ENCODE data around the gene TSGA10. TPM values are rescaled to one million over a fixed set of nuclear protein-coding genes. Genes with fewer than 3 reads are reported as not detected.

The TSGA10 gene
- polyA plus RNA-seq, 3 donors = 0.32 to 2.2 (median 0.79) TPM

DNA sequence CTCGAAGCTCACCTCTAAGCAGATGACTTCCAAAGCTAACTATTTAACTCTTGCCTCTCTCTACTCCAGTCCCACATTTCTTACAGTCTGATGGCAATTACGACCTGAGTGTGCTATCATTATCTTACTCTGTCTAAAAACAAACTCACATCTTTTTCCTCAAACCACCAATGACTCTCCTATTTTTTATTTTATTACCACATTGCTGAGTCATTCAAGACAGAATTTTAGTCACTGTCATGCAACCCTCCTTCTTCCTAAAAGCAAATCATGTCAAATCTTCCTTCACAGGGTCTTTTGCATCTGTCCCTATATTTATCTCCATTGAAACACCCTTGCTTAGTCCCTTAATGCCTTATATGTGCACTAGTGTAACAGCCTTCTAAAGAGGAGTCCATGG, 47.8 kb downstream of the TSGA10 start:
- intact Hi-C loops (cut with micrococcal nuclease) = no loop called here
- Mint-ChIP-seq H3K4me3 (no peak overlapping the region), H3K27ac (no peak overlapping the region), H3K36me3 (no peaks in the 10 kb centered on the region), H3K9me3 (no peaks in the 10 kb centered on the region), H3K4me1 (peaks cover 7% of the 10 kb centered on the region), H3K27me3 (ENCODE audit: low read depth in 3 of 3) (no peaks in the 10 kb centered on the region)
- Histone ChIP-seq H3K9me3 (replicated peaks in 1 of 2; ENCODE audit: control insufficient read depth in 1 of 2, insufficient read depth in 1 of 2, low read length in 2 of 2) (no peaks in the 10 kb centered on the region), H3K9ac (ENCODE audit: insufficient read depth, low read length, poor library complexity, severe bottlenecking) (no peak overlapping the region), H3K27ac (ENCODE audit: low read depth in 1 of 2, low read length in 2 of 2) (no peak overlapping the region), H3K79me2 (ENCODE audit: insufficient read depth, low read length) (no peaks in the 10 kb centered on the region), H3K4me3 (replicated peaks in 1 of 3; ENCODE audit: low read depth in 2 of 3, low read length in 3 of 3) (no peak overlapping the region), H3K27me3 (ENCODE audit: control insufficient read depth in 2 of 2, insufficient read depth in 2 of 2, low read length in 2 of 2) (no peaks in the 10 kb centered on the region), H3K4me1 (ENCODE audit: control insufficient read depth in 1 of 2, insufficient read depth in 2 of 2, low read length in 2 of 2) (peaks cover 13 to 14% of the 10 kb centered on the region in 2 donors), H3K36me3 (replicated peaks in 1 of 2; ENCODE audit: control insufficient read depth in 1 of 2, insufficient read depth in 2 of 2, low read length in 2 of 2) (no peaks in the 10 kb centered on the region), H4K20me1 (ENCODE audit: insufficient read depth, low read length) (no peaks in the 10 kb centered on the region), H2AFZ (ENCODE audit: insufficient read depth, low read depth, low read length, poor library complexity, severe bottlenecking) (no peak overlapping the region), H3K4me2 (replicated peaks; ENCODE audit: extremely low read depth, low read length, poor library complexity, severe bottlenecking) (peak overlapping the region; percentile 5)
- DNase-seq = peak in 2 of 3 donors; percentile 9 to 11
- TF ChIP-seq, protein P1, sequence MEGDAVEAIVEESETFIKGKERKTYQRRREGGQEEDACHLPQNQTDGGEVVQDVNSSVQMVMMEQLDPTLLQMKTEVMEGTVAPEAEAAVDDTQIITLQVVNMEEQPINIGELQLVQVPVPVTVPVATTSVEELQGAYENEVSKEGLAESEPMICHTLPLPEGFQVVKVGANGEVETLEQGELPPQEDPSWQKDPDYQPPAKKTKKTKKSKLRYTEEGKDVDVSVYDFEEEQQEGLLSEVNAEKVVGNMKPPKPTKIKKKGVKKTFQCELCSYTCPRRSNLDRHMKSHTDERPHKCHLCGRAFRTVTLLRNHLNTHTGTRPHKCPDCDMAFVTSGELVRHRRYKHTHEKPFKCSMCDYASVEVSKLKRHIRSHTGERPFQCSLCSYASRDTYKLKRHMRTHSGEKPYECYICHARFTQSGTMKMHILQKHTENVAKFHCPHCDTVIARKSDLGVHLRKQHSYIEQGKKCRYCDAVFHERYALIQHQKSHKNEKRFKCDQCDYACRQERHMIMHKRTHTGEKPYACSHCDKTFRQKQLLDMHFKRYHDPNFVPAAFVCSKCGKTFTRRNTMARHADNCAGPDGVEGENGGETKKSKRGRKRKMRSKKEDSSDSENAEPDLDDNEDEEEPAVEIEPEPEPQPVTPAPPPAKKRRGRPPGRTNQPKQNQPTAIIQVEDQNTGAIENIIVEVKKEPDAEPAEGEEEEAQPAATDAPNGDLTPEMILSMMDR (IDR thresholded peaks at IDR 0.05) = no peak
- 23% methylated on average over 2 of the region's 2 CpGs for WGBS (ENCODE audit: insufficient coverage)

DNA sequence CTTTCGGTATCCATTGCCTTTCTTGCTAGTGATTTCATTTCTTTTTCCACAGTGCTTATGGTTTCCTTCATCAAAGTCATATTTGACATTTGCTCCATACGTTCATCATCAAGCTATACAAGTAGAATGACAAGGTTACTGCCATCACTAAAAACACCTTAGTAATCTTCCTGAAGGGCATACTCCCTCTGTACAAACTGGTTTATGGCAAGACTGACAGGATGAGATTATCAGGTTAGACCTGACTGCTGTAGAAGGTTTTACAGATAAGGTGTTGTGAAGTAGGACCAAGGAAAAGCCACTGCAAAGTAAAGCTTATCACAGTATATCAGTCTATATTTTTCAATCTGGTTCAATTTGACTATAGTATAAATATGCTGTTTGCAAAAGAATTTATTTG, 50.7 kb downstream of the TSGA10 start:
- no peak overlapping the region for H3K9ac ChIP-seq (ENCODE audit: insufficient read depth, low read length, poor library complexity, severe bottlenecking)
- Mint-ChIP-seq H3K9me3 (peaks cover 0 to under 1% (median 0%) of the 10 kb centered on the region in 7 donors), H3K27me3 (ENCODE audit: low read depth in 3 of 3) (no peaks in the 10 kb centered on the region), H3K4me1 (peaks cover 14% of the 10 kb centered on the region), H3K4me3 (no peak overlapping the region), H3K27ac (no peak overlapping the region), H3K36me3 (no peaks in the 10 kb centered on the region)
- intact Hi-C loops (cut with micrococcal nuclease) = no loop called here
- H3K4me1 ChIP-seq (ENCODE audit: control insufficient read depth in 1 of 2, insufficient read depth in 2 of 2, low read length in 2 of 2) = peaks cover 13 to 14% of the 10 kb centered on the region in 2 donors
- no peak overlapping the region for H3K4me2 ChIP-seq (replicated peaks; ENCODE audit: extremely low read depth, low read length, poor library complexity, severe bottlenecking)
- H3K27me3 ChIP-seq (ENCODE audit: control insufficient read depth in 2 of 2, insufficient read depth in 2 of 2, low read length in 2 of 2) = no peaks in the 10 kb centered on the region
- H3K36me3 ChIP-seq (replicated peaks in 1 of 2; ENCODE audit: control insufficient read depth in 1 of 2, insufficient read depth in 2 of 2, low read length in 2 of 2) = no peaks in the 10 kb centered on the region
- no peaks in the 10 kb centered on the region for H3K9me3 ChIP-seq (replicated peaks in 1 of 2; ENCODE audit: control insufficient read depth in 1 of 2, insufficient read depth in 1 of 2, low read length in 2 of 2)
- WGBS (ENCODE audit: insufficient coverage) = no CpG with 5 or more reads among the region's 2 CpGs
- no peaks in the 10 kb centered on the region for H4K20me1 ChIP-seq (ENCODE audit: insufficient read depth, low read length)
- DNase-seq = no peak
- no peak overlapping the region for H2AFZ ChIP-seq (ENCODE audit: insufficient read depth, low read depth, low read length, poor library complexity, severe bottlenecking)
- no peaks in the 10 kb centered on the region for H3K79me2 ChIP-seq (ENCODE audit: insufficient read depth, low read length)
- H3K4me3 ChIP-seq (replicated peaks in 1 of 3; ENCODE audit: low read depth in 2 of 3, low read length in 3 of 3) = no peak overlapping the region
- TF ChIP-seq, protein P1 (IDR thresholded peaks at IDR 0.05) = no peak
- H3K27ac ChIP-seq (ENCODE audit: low read depth in 1 of 2, low read length in 2 of 2) = no peak overlapping the region

All from CD14-positive monocyte (primary cell).